Measurements from ENCODE around the gene BSG.
A peak's percentile ranks its signal among the peaks of the same experiment; 100 is the strongest.
"Not testable (repeated sequence)": the region's sequence is repeated elsewhere in the genome, so short reads cannot be mapped to it uniquely, and the experiment has no call there.

BSG gene

DNA sequence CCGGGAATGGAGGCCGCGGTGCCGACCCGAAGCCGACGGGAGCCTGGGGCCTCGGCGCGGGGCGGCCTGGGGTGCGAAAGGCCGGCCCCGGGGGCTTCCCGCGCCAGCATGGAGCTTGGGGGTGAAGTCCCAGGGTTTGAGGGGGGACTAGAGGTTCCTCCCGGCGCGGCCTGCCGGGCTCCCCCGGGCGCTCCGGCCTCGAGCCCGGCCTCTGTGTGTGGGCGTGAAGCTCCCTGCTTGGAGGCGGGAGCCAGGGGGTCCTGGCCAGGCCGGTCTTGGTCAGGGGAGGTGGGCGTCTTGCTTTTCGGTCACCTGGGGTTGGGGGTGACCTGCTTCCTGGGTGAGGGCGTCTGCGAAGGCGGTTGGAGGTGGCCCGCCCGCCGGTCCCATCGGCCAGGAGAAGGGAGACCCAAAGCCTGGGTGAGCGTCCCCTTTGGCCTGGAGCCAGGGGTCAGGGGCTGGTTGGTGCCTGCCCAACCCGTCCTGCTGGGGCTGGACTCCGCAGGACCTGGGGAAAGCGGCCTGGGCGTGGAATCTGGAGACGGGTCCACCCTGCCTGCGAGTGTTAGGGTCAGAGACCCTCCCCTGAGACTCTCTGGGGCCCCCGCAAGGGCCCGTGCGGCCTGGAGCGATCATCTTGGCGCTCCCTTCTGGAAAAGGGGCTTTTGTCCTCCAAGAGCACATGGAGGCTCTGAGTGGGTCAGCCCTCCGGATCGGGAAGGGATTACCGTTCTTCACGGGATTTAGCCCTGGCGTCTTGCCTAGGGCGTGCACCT lies 535 bp downstream of the BSG start:
- peak; percentile 32 to 52 for DNase-seq

DNA sequence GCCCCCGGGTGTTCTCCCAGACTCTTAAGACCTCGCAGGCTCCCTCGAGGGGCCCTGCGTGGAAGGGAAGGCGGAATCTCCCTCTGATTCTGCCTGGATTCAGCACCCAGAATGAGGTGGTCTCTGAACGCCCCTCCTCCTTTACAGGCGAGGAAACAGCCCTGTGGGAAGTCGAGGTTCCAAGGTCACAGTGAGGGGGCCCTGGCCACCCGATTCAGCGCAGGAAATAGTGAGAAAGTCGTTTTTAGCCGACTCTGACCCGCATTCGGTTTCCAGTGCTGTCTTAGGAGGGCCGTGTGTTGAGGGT lies 1.1 kb downstream of the BSG start:
- no peak for DNase-seq

DNA sequence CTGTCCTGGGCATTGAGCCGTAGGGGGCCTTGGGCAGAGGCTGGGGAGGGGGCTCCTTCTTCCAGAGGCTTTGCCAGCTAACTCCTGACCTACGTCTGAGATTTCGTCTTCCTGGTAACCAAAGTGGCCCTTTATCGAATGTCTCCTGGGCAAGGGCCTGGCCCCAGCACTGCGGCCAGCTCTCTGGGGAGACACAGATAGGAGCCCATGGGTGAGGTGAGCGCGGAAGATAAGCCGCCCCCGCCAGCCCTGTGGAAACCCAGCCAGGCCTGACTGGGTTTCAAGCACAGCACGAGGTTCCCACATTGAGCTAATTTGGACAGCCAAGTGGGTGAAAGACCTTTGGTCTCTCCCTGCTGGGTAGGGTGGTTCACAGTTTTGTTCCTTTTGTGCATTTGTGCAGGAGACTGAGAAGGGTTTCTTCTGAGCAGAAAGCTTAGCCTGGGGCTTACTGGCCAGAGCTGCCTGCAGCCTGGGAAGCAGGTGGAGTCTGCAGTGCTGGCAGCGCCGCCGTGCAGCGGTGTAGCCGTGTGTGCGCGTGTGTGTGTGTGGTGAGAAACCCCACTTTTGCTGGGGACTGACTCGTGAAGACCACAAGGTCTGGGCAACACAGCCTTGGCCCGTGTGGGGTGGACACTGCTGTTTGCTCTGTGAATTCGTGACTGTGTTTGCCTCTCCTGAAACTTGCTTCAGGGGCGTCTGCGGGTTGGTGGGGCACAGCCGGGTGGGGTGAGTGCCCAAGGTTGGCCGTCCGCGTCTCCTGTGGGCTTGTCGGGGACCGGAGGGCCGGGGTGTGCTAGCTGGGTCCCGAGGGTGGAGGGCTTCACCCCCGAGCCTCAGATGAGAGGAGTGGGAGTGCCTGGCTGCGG lies 2.5 kb downstream of the BSG start:
- DNase-seq = no peak

DNA sequence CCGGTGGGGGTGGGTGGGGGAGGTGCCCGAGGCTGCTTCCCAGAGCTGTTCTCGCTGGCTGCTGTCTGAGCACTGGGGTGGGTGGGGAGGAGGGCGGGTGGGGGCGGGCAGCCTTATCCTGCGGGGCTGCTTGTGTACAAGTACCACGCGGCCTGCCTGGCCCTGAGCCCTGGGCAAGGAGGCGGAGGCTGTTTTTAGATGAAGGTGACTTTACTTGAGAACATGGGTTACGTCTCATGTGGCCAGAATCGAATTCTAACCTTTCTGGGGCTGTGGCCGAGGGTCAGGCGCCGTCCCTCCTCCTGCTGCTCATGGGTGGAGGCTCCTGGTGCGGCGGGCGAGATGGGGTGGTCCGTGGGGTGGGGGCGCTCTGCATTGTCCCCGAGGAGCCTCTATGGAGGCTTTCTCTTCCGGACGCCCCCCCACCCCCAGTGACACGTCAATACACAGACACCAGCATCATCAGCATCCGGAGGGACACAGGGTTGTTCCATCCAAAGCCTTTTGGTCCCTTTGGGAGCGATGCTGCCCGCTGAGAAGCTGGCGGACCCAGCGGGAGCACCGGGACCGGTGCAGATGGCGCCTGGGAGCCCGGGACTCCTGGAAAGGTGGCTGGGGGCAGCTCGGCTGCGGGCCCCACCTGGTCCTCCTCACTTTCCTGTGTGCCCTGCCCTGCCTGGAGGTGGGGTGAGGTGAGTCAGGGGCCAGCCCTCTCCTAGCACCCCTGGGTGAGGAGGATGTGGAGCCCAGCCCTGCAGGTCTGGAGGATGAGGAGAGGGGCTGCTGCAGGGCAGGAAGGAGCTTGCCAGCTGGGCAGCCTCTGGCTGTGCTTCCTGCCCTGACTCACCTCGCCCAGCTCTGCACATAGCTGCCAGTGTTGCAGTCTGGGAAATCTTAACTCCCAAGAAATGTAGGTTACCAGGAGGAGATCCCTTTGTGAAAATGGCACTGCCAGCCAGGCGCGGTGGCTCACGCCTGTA lies 3.4 kb downstream of the BSG start:
- no peak for DNase-seq

DNA sequence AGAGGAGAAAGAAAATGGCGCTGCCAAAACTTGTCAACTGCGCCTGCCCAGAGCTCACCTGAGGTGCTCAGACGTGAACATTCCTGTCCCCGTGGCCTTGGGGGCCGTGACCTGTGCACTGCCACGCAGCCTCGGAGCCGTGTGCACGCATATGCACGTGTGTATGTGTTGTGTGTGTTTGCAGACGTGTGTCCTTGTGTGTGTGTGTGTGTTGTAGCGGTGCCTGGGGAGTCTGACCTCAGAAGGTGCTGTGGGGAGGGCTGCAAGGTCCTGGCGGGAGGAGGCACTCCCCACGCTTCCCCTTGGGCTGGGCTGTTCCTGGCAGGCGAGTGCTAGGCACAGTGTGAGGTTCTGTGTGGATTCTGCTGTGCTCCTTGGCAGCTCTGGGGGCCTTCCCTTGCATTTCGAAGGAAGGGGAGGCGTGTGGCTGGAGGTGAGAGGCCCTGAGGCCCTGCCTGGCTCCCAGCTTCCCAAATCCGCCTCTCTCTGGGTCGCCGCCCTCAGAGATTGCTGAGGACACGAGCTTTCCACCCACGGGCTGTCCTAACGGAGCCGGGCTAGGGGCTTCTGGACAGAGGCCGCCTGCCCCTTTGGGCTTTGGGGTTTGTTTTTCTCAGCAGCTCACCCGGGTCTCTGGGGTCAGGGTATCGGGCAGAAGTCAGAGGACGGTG lies 4.5 kb downstream of the BSG start:
- no peak for DNase-seq

DNA sequence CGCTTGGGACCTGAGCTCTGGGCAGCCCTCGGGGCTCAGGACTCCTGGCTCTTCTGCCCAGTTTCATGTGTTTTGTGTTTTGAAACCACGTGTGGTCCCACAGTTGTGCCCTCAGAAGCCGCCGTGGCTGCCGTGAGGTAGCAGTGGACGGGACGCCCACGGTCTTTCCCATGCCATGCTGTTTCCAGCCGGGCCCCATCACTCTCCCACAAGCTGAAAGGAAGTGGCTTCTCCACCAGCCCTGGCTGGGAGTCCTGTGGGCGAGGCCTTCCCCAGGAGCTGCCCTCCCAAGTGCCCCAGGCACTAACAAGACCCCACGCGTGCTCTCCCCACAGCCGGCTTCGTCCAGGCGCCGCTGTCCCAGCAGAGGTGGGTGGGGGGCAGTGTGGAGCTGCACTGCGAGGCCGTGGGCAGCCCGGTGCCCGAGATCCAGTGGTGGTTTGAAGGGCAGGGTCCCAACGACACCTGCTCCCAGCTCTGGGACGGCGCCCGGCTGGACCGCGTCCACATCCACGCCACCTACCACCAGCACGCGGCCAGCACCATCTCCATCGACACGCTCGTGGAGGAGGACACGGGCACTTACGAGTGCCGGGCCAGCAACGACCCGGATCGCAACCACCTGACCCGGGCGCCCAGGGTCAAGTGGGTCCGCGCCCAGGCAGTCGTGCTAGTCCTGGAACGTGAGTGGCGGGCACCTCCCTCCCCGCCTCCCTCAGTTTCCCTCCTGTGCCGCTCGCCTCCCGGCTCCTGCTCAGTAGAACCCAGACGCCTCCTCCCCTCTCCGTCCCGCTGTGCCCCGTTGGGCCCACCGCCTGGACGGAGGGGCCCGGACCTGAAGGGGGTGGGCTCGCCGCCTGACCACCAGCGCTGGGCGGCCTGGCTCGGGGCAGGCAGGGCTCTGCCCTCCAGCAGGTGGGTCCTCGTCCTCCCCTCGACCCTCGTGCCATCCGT lies 5.3 kb downstream of the BSG start:
- no peak for DNase-seq

DNA sequence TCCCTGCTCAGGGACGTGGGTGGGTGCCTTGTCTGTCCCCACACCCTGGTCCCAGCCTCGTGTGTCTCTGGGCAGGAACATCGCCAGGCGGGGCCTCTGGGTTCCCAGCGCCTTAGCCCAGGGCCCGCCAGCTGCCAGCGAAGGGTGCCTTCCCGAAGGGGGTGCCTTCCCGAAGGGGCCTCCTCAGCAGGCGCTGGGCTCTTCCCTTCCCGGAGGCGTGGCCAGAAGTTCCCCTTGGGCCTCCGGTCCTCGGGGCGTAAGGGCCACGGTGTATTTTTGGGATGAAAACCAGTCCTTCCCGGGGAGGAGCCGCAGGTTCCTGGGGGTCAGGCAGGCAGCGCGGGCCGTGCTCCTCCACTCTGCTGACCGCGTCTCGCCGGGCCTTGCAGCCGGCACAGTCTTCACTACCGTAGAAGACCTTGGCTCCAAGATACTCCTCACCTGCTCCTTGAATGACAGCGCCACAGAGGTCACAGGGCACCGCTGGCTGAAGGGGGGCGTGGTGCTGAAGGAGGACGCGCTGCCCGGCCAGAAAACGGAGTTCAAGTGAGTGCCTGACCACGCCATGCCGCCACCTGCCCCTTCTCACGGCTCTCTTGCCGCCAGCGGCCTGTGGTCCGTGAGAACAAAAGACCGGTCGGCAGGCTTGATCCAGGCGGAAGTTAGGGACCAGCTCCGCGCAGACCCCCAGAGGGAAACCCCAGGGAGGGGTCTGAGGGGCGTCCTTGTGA lies 6.9 kb downstream of the BSG start:
- DNase-seq = no peak

DNA sequence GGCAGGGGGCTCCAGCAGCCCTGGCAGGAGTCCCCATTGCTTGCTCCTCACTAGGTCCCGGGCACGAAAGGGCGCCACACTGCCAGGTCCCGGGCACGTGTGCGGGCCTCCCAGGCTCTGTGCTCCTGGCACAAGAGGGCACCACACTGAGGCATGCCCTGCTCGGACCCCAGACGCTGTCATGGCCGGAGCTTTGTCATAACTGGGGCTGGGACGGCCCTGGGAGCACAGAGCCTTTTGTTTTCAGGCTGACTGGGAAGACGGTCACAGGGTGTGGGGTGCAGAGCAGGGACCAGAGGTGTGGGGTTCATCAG lies 7.4 kb downstream of the BSG start:
- DNase-seq = no peak

DNA sequence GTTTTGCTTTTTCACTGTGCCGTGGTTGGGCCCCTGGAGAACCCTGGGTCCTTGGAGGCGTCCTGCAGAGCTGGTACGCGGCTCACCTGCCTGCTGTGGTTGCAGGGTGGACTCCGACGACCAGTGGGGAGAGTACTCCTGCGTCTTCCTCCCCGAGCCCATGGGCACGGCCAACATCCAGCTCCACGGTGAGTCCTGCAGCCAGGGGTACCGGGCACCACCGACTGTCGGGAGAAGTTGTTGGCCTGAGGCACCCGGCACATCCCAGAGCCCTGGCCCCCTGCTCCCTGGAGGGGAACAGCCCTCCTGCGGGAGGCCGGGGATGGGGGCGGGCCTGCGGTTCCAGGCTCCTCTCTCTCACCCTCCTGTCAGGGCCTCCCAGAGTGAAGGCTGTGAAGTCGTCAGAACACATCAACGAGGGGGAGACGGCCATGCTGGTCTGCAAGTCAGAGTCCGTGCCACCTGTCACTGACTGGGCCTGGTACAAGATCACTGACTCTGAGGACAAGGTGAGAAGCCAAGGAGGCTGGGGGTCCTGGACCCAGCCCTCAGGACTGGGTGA lies 8.0 kb downstream of the BSG start:
- DNase-seq = no peak

DNA sequence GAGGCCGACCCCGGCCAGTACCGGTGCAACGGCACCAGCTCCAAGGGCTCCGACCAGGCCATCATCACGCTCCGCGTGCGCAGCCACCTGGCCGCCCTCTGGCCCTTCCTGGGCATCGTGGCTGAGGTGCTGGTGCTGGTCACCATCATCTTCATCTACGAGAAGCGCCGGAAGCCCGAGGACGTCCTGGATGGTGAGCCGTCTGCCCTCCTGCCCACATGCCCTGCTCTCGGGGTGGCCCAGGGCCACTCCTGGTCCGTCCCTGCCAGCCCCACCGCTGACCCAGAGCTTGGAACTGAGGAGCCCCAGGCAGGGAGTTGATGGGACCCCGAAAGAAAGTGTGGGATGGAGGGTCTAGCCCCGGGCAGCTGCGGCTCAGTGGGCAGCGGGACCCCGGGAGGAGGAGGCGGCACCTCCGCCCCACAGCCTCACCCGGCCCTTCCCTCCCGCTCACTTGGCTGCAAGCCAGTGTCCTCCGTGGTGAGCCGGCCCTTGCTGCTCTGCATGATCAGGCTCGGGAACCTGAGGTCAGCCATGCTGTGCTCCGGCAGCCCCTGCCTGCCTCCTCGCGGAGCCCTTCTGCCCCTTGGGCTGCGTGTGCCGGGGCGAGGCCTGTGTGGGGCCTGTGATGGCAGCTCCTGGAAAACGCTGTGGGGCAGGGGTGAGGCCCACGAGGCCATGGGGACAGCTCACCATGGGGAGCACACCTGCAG lies 9.2 kb downstream of the BSG start:
- no peak for DNase-seq

DNA sequence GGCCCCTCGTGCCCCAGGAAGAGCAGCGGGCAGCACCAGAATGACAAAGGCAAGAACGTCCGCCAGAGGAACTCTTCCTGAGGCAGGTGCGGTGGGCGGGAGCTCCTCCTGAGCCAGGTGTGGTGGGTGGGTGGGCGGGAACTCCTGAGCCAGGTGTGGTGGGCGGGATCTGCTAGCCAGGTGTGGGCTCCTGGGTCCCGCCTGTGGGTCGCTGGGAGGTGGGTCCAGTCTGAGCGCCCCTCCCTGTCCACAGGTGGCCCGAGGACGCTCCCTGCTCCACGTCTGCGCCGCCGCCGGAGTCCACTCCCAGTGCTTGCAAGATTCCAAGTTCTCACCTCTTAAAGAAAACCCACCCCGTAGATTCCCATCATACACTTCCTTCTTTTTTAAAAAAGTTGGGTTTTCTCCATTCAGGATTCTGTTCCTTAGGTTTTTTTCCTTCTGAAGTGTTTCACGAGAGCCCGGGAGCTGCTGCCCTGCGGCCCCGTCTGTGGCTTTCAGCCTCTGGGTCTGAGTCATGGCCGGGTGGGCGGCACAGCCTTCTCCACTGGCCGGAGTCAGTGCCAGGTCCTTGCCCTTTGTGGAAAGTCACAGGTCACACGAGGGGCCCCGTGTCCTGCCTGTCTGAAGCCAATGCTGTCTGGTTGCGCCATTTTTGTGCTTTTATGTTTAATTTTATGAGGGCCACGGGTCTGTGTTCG lies 10.3 kb downstream of the BSG start:
- no peak for DNase-seq

DNA sequence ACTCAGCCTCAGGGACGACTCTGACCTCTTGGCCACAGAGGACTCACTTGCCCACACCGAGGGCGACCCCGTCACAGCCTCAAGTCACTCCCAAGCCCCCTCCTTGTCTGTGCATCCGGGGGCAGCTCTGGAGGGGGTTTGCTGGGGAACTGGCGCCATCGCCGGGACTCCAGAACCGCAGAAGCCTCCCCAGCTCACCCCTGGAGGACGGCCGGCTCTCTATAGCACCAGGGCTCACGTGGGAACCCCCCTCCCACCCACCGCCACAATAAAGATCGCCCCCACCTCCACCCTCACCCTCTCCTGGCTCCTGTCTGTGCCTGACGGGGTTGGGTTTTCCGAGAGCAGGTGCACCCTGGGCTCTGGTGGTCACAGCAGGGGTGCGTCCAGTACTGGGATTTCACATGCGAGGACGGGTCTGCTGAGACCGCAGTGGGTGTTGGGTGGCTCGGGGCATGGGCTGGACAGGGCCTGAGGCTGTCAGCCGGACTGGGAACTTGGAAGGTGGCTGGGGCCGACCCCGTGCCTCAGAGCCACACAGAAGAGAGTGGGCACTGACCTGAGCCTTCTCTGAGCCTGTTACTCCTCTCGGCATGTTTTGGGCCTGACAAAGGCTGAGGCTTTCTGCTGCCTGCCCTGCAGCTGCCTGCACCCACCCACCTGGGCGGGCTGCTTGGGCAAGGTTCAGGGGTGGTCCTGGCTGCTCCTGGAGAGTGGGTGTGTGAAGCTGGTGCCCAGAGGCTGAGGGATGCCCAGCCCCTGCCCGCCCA lies 11.0 kb downstream of the BSG start:
- no peak for DNase-seq

DNA sequence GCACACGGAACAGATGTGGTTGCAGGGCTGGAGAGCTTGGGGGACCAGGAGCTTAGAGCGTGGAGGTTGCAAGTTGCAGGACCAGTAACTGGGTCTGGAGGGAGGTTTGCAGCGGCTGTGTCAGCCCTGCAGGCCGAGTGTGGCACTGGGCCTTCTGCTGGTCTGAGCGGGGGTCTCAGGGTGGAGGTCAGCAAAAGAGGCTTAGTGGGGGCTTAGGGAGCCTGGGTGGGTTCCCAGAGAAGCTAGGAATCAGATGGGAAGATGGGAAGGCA lies 11.5 kb downstream of the BSG start:
- DNase-seq = no peak

DNA sequence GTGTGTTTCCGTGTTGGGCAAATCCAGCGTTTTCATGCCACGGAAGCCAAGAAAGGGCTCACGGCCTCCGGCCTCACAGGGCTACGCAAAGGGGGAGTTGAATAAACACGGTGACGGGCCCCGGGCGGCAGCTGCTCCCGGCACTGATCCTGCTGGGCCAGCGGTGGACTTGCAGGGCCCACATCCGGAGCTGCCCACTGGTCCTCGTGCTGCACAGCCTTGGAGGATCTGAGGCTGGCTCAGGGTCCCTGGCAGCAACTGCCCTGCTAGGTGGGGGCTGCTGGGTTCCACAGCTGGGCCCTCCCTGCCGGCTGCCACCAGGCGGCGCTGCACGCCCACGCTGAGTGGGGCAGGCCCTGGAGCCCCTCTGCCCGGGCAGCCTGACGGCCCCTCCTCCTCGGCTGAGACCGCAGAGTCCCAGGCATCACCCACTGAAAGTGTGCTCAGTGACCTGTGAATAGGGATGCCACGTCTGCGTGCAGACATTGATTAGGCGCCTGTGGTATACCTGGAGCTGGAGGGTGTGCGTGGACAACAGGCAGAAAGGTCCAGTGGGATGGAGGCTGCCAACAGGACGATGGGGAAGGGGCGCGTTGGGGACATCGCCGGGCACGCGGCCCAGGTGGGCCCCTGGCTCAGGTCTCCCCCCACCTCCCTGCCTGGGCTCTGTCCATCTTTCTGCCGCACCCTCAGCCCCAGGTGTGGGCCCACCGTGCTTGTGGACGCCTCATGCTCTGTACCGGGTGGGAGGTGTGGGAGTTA lies 12.0 kb downstream of the BSG start:
- DNase-seq = peak; percentile 37 to 62

DNA sequence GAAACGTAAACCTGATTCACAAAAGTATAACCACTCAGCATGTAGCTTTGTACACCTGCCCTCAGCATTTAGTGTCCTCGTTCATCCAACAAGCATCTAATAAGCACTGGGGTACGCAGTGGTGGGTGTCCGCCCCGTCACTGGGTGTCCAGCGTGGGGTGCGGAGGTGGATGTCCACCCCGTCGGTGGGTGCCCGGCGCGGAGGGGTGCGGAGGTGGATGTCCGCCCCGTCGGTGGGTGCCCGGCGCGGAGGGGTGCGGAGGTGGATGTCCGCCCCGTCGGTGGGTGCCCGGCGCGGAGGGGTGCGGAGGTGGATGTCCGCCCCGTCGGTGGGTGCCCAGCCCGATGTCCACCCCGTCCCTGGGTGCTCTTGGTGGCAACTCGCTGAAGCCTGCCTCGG lies 12.8 kb downstream of the BSG start:
- DNase-seq = not testable (repeated sequence)

DNA sequence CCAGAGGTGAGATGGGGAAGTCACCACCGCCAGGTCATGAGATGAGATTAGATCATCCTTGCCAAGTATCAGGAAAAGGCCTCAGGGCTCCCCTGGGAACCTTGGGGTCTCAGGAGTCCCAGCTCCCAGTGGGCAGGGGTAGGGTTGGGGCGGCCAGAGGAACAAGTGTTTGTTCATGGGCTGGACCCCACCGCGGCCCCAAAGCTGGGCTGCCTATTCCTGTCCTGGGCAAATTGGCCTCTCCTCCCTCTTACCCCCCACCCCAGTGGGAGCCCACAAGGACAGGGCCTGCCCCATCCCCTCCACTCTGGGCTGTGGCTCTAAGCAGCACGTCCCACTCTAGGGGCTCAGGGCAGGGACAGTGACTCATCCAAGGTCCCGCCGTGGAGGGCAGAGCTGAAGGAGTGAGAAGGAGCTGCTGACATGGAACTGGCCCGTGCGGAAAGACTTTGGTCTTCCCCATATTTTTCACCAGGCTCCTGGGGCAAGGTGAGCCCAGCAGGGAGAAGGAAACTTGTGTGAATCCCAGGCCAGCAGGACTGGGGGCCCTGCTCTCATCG lies 13.2 kb downstream of the BSG start:
- DNase-seq = no peak

DNA sequence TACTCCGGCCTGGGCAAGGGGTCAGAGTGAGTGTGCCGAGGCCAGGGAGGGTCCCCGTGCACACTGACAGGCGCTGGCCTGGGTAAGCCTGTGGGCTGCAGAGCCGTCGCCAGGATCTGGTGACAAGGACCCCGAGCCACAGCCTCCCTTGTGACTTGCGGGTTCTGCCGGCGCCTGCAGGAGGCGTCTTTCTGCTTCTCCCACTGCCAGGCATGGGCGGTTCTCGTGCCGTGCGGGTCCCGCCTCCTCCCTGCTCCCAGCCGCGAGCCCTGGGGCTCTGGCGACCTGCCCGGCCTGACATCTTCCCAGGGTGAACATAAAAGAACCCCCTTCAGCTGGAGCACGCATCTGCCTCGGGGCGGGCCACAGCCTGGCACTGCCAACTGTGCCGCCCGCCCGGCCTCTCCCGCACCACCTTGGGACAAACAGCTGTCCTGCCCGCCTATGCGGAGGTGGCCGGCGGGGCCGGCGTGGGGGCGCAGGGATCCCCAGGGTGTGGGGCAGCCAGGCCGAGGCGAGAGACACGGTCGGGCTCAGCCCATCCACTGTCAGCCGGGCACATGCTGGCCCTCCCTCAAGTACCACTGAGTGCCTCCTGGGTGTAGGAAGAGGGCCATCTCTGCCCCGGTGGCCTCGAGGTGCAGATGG lies 15.8 kb downstream of the BSG start:
- DNase-seq = peak; percentile 90 to 91
